IMR-90 (cell line): ENCODE measurements around the gene CLIC1. TPM values are rescaled to one million over a fixed set of nuclear protein-coding genes. Genes with fewer than 3 reads are reported as not detected.

ENCODE experiments used
- ATAC-seq: fragments of 200-7000 bp; cut with Tn5 transposase; 2 replicates; pipeline ENCODE4 v1.9.1; 2020; ENCODE audit warnings: low read depth, mild to moderate bottlenecking, moderate library complexity
- BruUV-seq: library from RNA; stranded (reverse); fragments of 400-500 nt; replicated peaks from 2 replicates; lab custom pipeline; 2021; lab: Mats Ljungman, UMichigan
- CTCF ChIA-PET: fragments of 300-600 bp; formaldehyde crosslinking; extraction: SDS; loops from one replicate; lab custom pipeline; 2021; ENCODE audit warnings: antibody characterized with exemption; lab: Yijun Ruan, JAX
- POLR2A ChIA-PET: fragments of 300-600 bp; sonication (Branson Sonifier 250); formaldehyde crosslinking; loops from one replicate; lab custom pipeline; 2022; ENCODE audit warnings: antibody characterized with exemption; ENCODE audit not compliant: unreplicated experiment; lab: Charles Lee
- DNase-seq: peaks from one replicate; pipeline ENCODE4 v3.0.0; 2013
- H2AFZ ChIP-seq: replicated peaks from 2 replicates; pipeline ENCODE3; 2013; ENCODE audit warnings: low read length, mild to moderate bottlenecking; ENCODE audit not compliant: poor library complexity
- H2AK5ac ChIP-seq: 2 replicates; pipeline ENCODE4 v1.6.1; 2013; ENCODE audit warnings: low read depth, low read length, inconsistent platforms
- H2AK9ac ChIP-seq: replicated peaks from 2 replicates; pipeline ENCODE3; 2013; ENCODE audit warnings: mild to moderate bottlenecking, low read depth, low read length, moderate library complexity; ENCODE audit not compliant: poor library complexity
- H2BK120ac ChIP-seq: 2 replicates; pipeline ENCODE4 v1.6.1; 2013; ENCODE audit warnings: low read depth, low read length, inconsistent platforms
- H2BK15ac ChIP-seq: 3 replicates; pipeline ENCODE4 v1.6.1; 2013; ENCODE audit warnings: low read depth, low read length, inconsistent platforms
- H2BK20ac ChIP-seq: 2 replicates; pipeline ENCODE4 v1.6.1; 2013; ENCODE audit warnings: low read depth, mild to moderate bottlenecking, inconsistent platforms, low read length, moderate library complexity
- H2BK5ac ChIP-seq: 2 replicates; pipeline ENCODE4 v1.6.1; 2013; ENCODE audit warnings: mild to moderate bottlenecking, low read depth, low read length, inconsistent platforms; ENCODE audit not compliant: poor library complexity, severe bottlenecking
- H3K14ac ChIP-seq: replicated peaks from 2 replicates; pipeline ENCODE4 v1.6.1; 2013; ENCODE audit warnings: low read depth, low read length, inconsistent platforms
- H3K18ac ChIP-seq: 2 replicates; pipeline ENCODE4 v1.6.1; 2013; ENCODE audit warnings: low read depth, low read length, control low read depth
- H3K23ac ChIP-seq: 2 replicates; pipeline ENCODE4 v1.6.1; 2013; ENCODE audit warnings: low read depth, low read length, inconsistent platforms
- H3K27ac ChIP-seq: 2 replicates; pipeline ENCODE4 v1.5.1; 2013; ENCODE audit warnings: mild to moderate bottlenecking, control low read depth, low read length; ENCODE audit not compliant: insufficient read depth
- H3K27me3 ChIP-seq: 2 replicates; pipeline ENCODE4 v1.6.1; 2013; ENCODE audit warnings: low read length; ENCODE audit not compliant: control insufficient read depth, insufficient read depth
- H3K36me3 ChIP-seq: 2 replicates; pipeline ENCODE4 v1.6.1; 2013; ENCODE audit warnings: low read length, mixed read lengths; ENCODE audit not compliant: control insufficient read depth, insufficient read depth
- H3K4ac ChIP-seq: 2 replicates; pipeline ENCODE4 v1.6.1; 2013; ENCODE audit warnings: low read depth, low read length, inconsistent platforms
- H3K4me1 ChIP-seq: 2 replicates; pipeline ENCODE4 v1.6.1; 2013; ENCODE audit warnings: low read length, mixed read lengths; ENCODE audit not compliant: control insufficient read depth, insufficient read depth
- H3K4me2 ChIP-seq: 2 replicates; pipeline ENCODE4 v1.6.1; 2013; ENCODE audit warnings: low read depth, mild to moderate bottlenecking, control low read depth, low read length, moderate library complexity
- H3K4me3 ChIP-seq: 2 replicates; pipeline ENCODE4 v1.5.1; 2013; ENCODE audit warnings: low read depth, mild to moderate bottlenecking, control low read depth, low read length, moderate library complexity; ENCODE audit not compliant: insufficient read depth
- H3K56ac ChIP-seq: 2 replicates; pipeline ENCODE4 v1.6.1; 2013; ENCODE audit warnings: low read length, inconsistent platforms; ENCODE audit not compliant: insufficient read depth; ENCODE audit errors: extremely low read depth
- H3K79me1 ChIP-seq, 2 experiments: 2 replicates each; pipeline ENCODE4 v1.6.1; 2013; ENCODE audit warnings: low read length in 2 of 2, inconsistent platforms in 1 of 2, low read depth in 1 of 2
- H3K9ac ChIP-seq: 2 replicates; pipeline ENCODE4 v1.6.1; 2013; ENCODE audit warnings: low read depth, low read length, control low read depth
- H3K9me1 ChIP-seq: 2 replicates; pipeline ENCODE4 v1.6.1; 2013; ENCODE audit warnings: low read length, inconsistent platforms; ENCODE audit not compliant: insufficient read depth
- H3K9me3 ChIP-seq: 2 replicates; pipeline ENCODE4 v1.6.1; 2013; ENCODE audit warnings: low read length; ENCODE audit not compliant: control insufficient read depth, insufficient read depth
- H4K20me1 ChIP-seq: 2 replicates; pipeline ENCODE4 v1.6.1; 2013; ENCODE audit warnings: low read length, inconsistent platforms; ENCODE audit not compliant: insufficient read depth
- H4K5ac ChIP-seq: 2 replicates; pipeline ENCODE4 v1.6.1; 2013; ENCODE audit warnings: mild to moderate bottlenecking, low read depth, low read length, control low read depth
- H4K8ac ChIP-seq, 2 experiments: 2 replicates each; pipeline ENCODE4 v1.6.1; 2013; ENCODE audit warnings: low read depth in 2 of 2, low read length in 2 of 2, control low read depth in 1 of 2, inconsistent platforms in 1 of 2
- H4K91ac ChIP-seq: 2 replicates; pipeline ENCODE4 v1.6.1; 2013; ENCODE audit warnings: low read depth, low read length, inconsistent platforms; ENCODE audit not compliant: insufficient read depth
- BHLHE40 ChIP-seq: fragments of 150-350 bp; IDR thresholded peaks from 2 replicates; pipeline ENCODE4 v1.6.1; 2016; ENCODE audit warnings: mild to moderate bottlenecking, low read depth, low read length
- CEBPB ChIP-seq: IDR thresholded peaks from 2 replicates; pipeline ENCODE4 v1.6.1; 2012; ENCODE audit warnings: low read depth, low read length, improper control_type of control experiment
- CHD1 ChIP-seq: IDR thresholded peaks from 2 replicates; pipeline ENCODE4 v1.6.1; 2012; ENCODE audit warnings: low read depth, low read length, improper control_type of control experiment
- CTCF ChIP-seq: conservative IDR thresholded peaks from 2 replicates; pipeline ENCODE4 v1.5.1; 2012; ENCODE audit warnings: mild to moderate bottlenecking, low read depth, low read length, improper control_type of control experiment
- ELK1 ChIP-seq: fragments of 150-350 bp; IDR thresholded peaks from 2 replicates; pipeline ENCODE4 v1.6.1; 2016; ENCODE audit warnings: low read depth, mild to moderate bottlenecking, low read length, moderate library complexity, borderline replicate concordance
- FOS ChIP-seq: fragments of 150-350 bp; IDR thresholded peaks from 2 replicates; pipeline ENCODE4 v1.6.1; 2016; ENCODE audit warnings: low read depth, low read length
- MAFK ChIP-seq: IDR thresholded peaks from 2 replicates; pipeline ENCODE4 v1.6.1; 2012; ENCODE audit warnings: low read depth, low read length, improper control_type of control experiment
- MAZ ChIP-seq: IDR thresholded peaks from 2 replicates; pipeline ENCODE4 v1.6.1; 2012; ENCODE audit warnings: low read depth, mild to moderate bottlenecking, low read length, improper control_type of control experiment, moderate library complexity, borderline replicate concordance
- MXI1 ChIP-seq: IDR thresholded peaks from 2 replicates; pipeline ENCODE4 v1.6.1; 2012; ENCODE audit warnings: low read depth, mild to moderate bottlenecking, low read length, moderate library complexity, borderline replicate concordance
- NFE2L2 ChIP-seq: fragments of 150-350 bp; IDR thresholded peaks from 2 replicates; pipeline ENCODE4 v1.6.1; 2016; ENCODE audit warnings: low read depth, mild to moderate bottlenecking, low read length
- POLR2A ChIP-seq: IDR thresholded peaks from 2 replicates; pipeline ENCODE4 v1.6.1; 2012; ENCODE audit warnings: mild to moderate bottlenecking, low read depth, low read length
- RAD21 ChIP-seq: IDR thresholded peaks from 2 replicates; pipeline ENCODE4 v1.6.1; 2012; ENCODE audit warnings: low read length, improper control_type of control experiment
- RCOR1 ChIP-seq: IDR thresholded peaks from 2 replicates; pipeline ENCODE4 v1.6.1; 2012; ENCODE audit warnings: mild to moderate bottlenecking, low read length, improper control_type of control experiment; ENCODE audit not compliant: insufficient replicate concordance
- RFX5 ChIP-seq: IDR thresholded peaks from 2 replicates; pipeline ENCODE4 v1.8.0; 2012; ENCODE audit warnings: low read depth, mild to moderate bottlenecking, low read length, moderate library complexity
- SMC3 ChIP-seq: fragments of 150-350 bp; IDR thresholded peaks from 2 replicates; pipeline ENCODE4 v1.6.1; 2016; ENCODE audit warnings: low read depth, mild to moderate bottlenecking, antibody characterized with exemption, low read length, moderate library complexity
- USF2 ChIP-seq: fragments of 150-350 bp; IDR thresholded peaks from 2 replicates; pipeline ENCODE4 v1.6.1; 2017; ENCODE audit warnings: mild to moderate bottlenecking, antibody characterized with exemption, low read length, low read depth
- WGBS, 2 experiments: methylation state at CpG; one replicate each; pipeline versions ENCODE4 v1.1.5 to v1.1.7; 2013; ENCODE audit warnings: missing lambda C conversion rate in 2 of 2; ENCODE audit not compliant: insufficient read length in 1 of 2; ENCODE audit errors: extremely low coverage in 2 of 2; 5-methylcytosine and 5-hydroxymethylcytosine counted together
- dilution Hi-C: fragments of 300-500 bp; cut with HindIII; formaldehyde crosslinking; loops from one replicate; pipeline ENCODE4 v1.14.3; 2018; ENCODE audit warnings: low sequenced_read_pairs; ENCODE audit not compliant: unreplicated experiment
- in situ Hi-C: fragments of 300-500 bp; cut with MboI; formaldehyde crosslinking; loops from 3 replicates; pipeline ENCODE4 v1.14.3; 2019; ENCODE audit warnings: low sequenced_read_pairs, inconsistent platforms, mixed read lengths
- intact Hi-C: fragments of 100-400 bp; cut with micrococcal nuclease; formaldehyde crosslinking; loops from 2 replicates; pipeline ENCODE4 v1.10.0; 2022
- polyA plus RNA-seq, 3 experiments: library from polyadenylated mRNA; depleted of rRNA; stranded (reverse); fragments of >200 nt; gene quantifications; 2 replicates each; pipeline ENCODE4 v1.2.3, GENCODE V29; 2012; ENCODE audit warnings: low replicate concordance in 1 of 3
- total RNA-seq: library from RNA; depleted of rRNA; stranded (reverse); fragments of >200 nt; gene quantifications from 2 replicates; pipeline ENCODE4 v1.2.3, GENCODE V29; 2012

CLIC1 gene
- total and polyA plus RNA-seq, 2 of the 4 experiments (the other 2 are of a cell fraction): 706 to 1,185 TPM

- dilution Hi-C loops: no loop called here
- H3K4me1 ChIP-seq: peaks cover 1% of the 10 kb centered on the region
- H2AFZ ChIP-seq: no peak overlapping the region
Observed at GRCh38 chr6:31758281-31758680, 22.0 kb upstream of the CLIC1 start.

More at GRCh38 chr6:31758281-31758680, 22.0 kb upstream of the CLIC1 start:
- Histone ChIP-seq H2BK120ac (no peak overlapping the region), H3K14ac (no peak overlapping the region), H3K4me2 (no peak overlapping the region), H4K91ac (no peak overlapping the region), H2BK20ac (no peak overlapping the region), H3K79me1 (0 out of 4 replicates have a peak, but pooled peaks cover 0 to 2% of the 10 kb centered on the region in 2 experiments), H3K18ac (no peak overlapping the region), H3K27me3 (no peaks in the 10 kb centered on the region), H3K27ac (no peak overlapping the region), H3K36me3 (peaks cover 7% of the 10 kb centered on the region; the same call in 1 of the 2 replicates), H3K9me3 (no peaks in the 10 kb centered on the region), H4K20me1 (no peaks in the 10 kb centered on the region), H3K23ac (no peak overlapping the region), H3K9me1 (peaks cover 8% of the 10 kb centered on the region), H3K4ac (no peak overlapping the region), H3K4me3 (no peak overlapping the region), H4K8ac (no peak overlapping the region), H4K5ac (no peak overlapping the region), H2BK5ac (no peak overlapping the region), H2AK5ac (no peak overlapping the region), H3K56ac (no peak overlapping the region), H2BK15ac (no peak overlapping the region), H2AK9ac (peak overlapping the region; percentile 6), H3K9ac (no peak overlapping the region)
- ChIA-PET CTCF (no interaction called here), POLR2A (no interaction called here)
- no CpG with 5 or more reads among the region's 2 CpGs for WGBS, 2 experiments
- ATAC-seq (no peak), DNase-seq (no peak)
- in situ Hi-C loops: no loop called here
- intact Hi-C loops: no loop called here
- BruUV-seq: no TSS peak
- TF ChIP-seq RCOR1: no peak
- no peak for TF ChIP-seq MAZ
- TF ChIP-seq RFX5: no peak
- TF ChIP-seq SMC3: no peak
- no peak for TF ChIP-seq USF2
- no peak for TF ChIP-seq CHD1
- TF ChIP-seq MAFK: no peak
- TF ChIP-seq POLR2A: no peak
- TF ChIP-seq NFE2L2: no peak
- no peak for TF ChIP-seq BHLHE40
- no peak for TF ChIP-seq CTCF
- TF ChIP-seq ELK1: no peak
- no peak for TF ChIP-seq RAD21
- no peak for TF ChIP-seq CEBPB
- no peak for TF ChIP-seq FOS
- TF ChIP-seq MXI1: no peak
